PFSK-1 (cell line): ENCODE results near the gene IGSF9.

Experiments
- POLR2AphosphoS5 ChIP-seq: IDR thresholded peaks from 2 replicates; pipeline ENCODE4 v1.6.1; 2012; ENCODE audit warnings: low read depth, mild to moderate bottlenecking, control low read depth, low read length, moderate library complexity
- REST ChIP-seq, 2 experiments: IDR thresholded peaks; 2 replicates each; pipeline versions ENCODE4 v1.6.1 to v1.8.0; 2011 to 2012; ENCODE audit warnings: low read depth in 2 of 2, low read length in 2 of 2, control low read depth in 1 of 2, inconsistent platforms in 1 of 2, mild to moderate bottlenecking in 1 of 2, moderate library complexity in 1 of 2; ENCODE audit not compliant: insufficient read depth in 1 of 2
- SIN3A ChIP-seq: IDR thresholded peaks from 2 replicates; pipeline ENCODE4 v1.6.1; 2012; ENCODE audit warnings: mild to moderate bottlenecking, low read length, moderate library complexity, borderline replicate concordance; ENCODE audit not compliant: insufficient read depth

GRCh38 chr1:159908031-159908940 lies 37.1 kb downstream of the IGSF9 start:
- TF ChIP-seq POLR2AphosphoS5 (no peak), REST (IDR thresholded peaks at IDR 0.05; ENCODE audit: insufficient read depth in 1 of 2, low read depth in 2 of 2, low read length in 2 of 2) (no peak), SIN3A (no peak)
